Heart left ventricle (tissue), 16 donors: ENCODE results near the gene SPATA2L. TPM values are rescaled to one million over a fixed set of nuclear protein-coding genes. Genes with fewer than 3 reads are reported as not detected.
"Not testable (repeated sequence)": the region's sequence is repeated elsewhere in the genome, so short reads cannot be mapped to it uniquely, and the experiment has no call there.

ENCODE experiments used
- ATAC-seq, 4 donors: fragments of 200-7000 bp; cut with Tn5 transposase; one replicate each; pipeline ENCODE4 v1.9.1; 2020 to 2022; ENCODE audit warnings: moderate library complexity in 4 of 4, mild to moderate bottlenecking in 3 of 4, moderate number of reproducible peaks in 1 of 4
- DNase-seq, 5 donors: peaks; one replicate each; pipeline ENCODE4 v3.0.0-alpha.2; 2020
- H3K27ac ChIP-seq, 12 donors: fragments of 200-600 bp; sonication (generic) in 4 of 12; one replicate each; pipeline versions ENCODE4 v1.5.0 to v1.8.0; 2016 to 2022; ENCODE audit warnings: mild to moderate bottlenecking in 2 of 12
- H3K27me3 ChIP-seq, 9 donors: fragments of 200-600 bp; sonication (generic) in 2 of 9; one replicate each; pipeline versions ENCODE4 v1.5.1 to v1.8.0; 2016 to 2022; ENCODE audit warnings: mild to moderate bottlenecking in 3 of 9
- H3K36me3 ChIP-seq, 9 donors: fragments of 200-600 bp; sonication (generic) in 2 of 9; one replicate each; pipeline versions ENCODE4 v1.5.0 to v1.8.0; 2018 to 2022; ENCODE audit warnings: mild to moderate bottlenecking in 2 of 9
- H3K4me1 ChIP-seq, 12 donors: fragments of 200-600 bp; sonication (generic) in 4 of 12; one replicate each; pipeline versions ENCODE4 v1.5.0 to v1.8.0; 2016 to 2022; ENCODE audit warnings: mild to moderate bottlenecking in 3 of 12
- H3K4me3 ChIP-seq, 12 donors: fragments of 200-600 bp; sonication (generic) in 4 of 12; one replicate each; pipeline versions ENCODE4 v1.5.0 to v1.8.0; 2017 to 2022; ENCODE audit warnings: mild to moderate bottlenecking in 9 of 12, moderate library complexity in 4 of 12
- H3K9me3 ChIP-seq, 12 donors: fragments of 200-600 bp; sonication (generic) in 4 of 12; one replicate each; pipeline versions ENCODE4 v1.5.0 to v1.8.0; 2016 to 2022; ENCODE audit warnings: mild to moderate bottlenecking in 1 of 12
- POLR2A ChIP-seq, 2 donors: fragments of 450-650 bp; IDR thresholded peaks; one replicate each; pipeline ENCODE4 v1.6.1; 2017; ENCODE audit warnings: antibody characterized with exemption in 2 of 2, mild to moderate bottlenecking in 2 of 2, moderate library complexity in 2 of 2
- WGBS, 4 donors: extraction: QIAGEN DNeasy Blood & Tissue Kit in 2 of 4; methylation state at CpG; one replicate each; pipeline versions ENCODE4 v1.1.5 to v1.1.7; 2013 to 2018; 5-methylcytosine and 5-hydroxymethylcytosine counted together
- intact Hi-C, 10 donors: fragments of 100-400 bp; cut with DNase I; formaldehyde crosslinking; loops; one replicate each; pipeline versions ENCODE4 v1.11.1 to v1.14.2; 2022
- polyA plus RNA-seq, 2 donors: library from polyadenylated mRNA; stranded (reverse); fragments of 200-250 nt; gene quantifications; one replicate each; pipeline ENCODE4 v1.2.3, GENCODE V29; 2013
- total RNA-seq, 9 donors: library from RNA; depleted of rRNA in 2 of 9; stranded (reverse); fragments of >200 nt in 2 of 9; fragmentation: NEBNext Ultra II Directional in 3 of 9; extraction: Animal tissue kit (Norgen Biotek cat#: 25700) in 3 of 9; gene quantifications; one replicate each; pipeline versions ENCODE4 v1.1.0 to v1.2.4, GENCODE V29; 2016 to 2023
- TF ChIP-seq, protein P1 (sequence below), 12 donors: fragments of 200-600 bp; sonication (generic) in 4 of 12; IDR thresholded peaks; one replicate each; pipeline versions ENCODE4 v1.5.0 to v1.8.0; 2018 to 2022; ENCODE audit warnings: antibody characterized with exemption in 12 of 12, mild to moderate bottlenecking in 5 of 12
- donor health status: ischemic (EF 13 %, LVEDD 7.1; RV severe dilation, severe dysfunction).
- donor health status: healthy with polysubstance abuse.
- donor health status: DM: no; HTN: yes; CAD: no.
- donor health status: DM: no; HTN: no; CAD: no.
- donor health status: ischemic (EF 25% LVEDD 6.9; RV normal size, moderate dysfunction).
- donor health status: ischemic (EF 25% LVEDD 5.7; RV mildly dilated, moderate dysfunction).
- donor health status: healthy.
- donor health status: DM: yes; HTN: yes; CAD: no.
- donor health status: ischemic (EF 35%, LVEDD 5.7; RV mildly dilated, moderate dysfunction).
- donor health status: nonischemic (EF 11% LVEDD 7.7; RV severe dilation, severe dysfunction).
- donor health status: DM: yes; HTN: yes; CAD: no.
- donor health status: PGD.
- donor health status: ischemic (EF 29% LVEDD 5.4; RV normal size, mild dysfunction).
- donor health status: nonischemic (EF 23%, LVEDD 6.1; RV moderate dilation, normal function).

Gene SPATA2L
- total and polyA plus RNA-seq, 11 donors: 1.9 to 15.0 (median 4.0) TPM

DNA sequence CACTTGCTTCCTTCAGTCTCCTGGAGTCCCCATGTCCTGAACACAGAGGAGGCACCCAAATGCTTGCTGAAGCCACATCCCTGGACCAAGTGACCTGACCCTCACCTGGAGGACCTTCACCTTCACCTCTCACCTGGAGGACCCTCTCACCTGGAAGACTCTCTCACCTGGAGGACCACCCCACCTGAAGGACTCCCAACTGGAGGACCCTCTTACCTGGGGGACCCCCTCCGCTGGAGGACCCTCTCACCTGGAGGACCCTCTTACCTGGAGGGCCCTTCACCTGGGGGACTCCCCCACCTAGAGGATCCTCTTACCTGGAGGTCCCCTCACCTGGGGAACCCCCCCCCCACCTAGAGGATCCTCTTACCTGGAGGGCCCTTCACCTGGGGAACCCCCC lies 15.6 kb downstream of the SPATA2L start:
- DNase-seq (no peak), ATAC-seq (no peak)
- WGBS, 4 donors: 95 to 100% (median 99%) methylated on average over 1 of the region's 1 CpG
- Histone ChIP-seq H3K27ac (no peak overlapping the region), H3K9me3 (no peaks in the 10 kb centered on the region), H3K27me3 (no peaks in the 10 kb centered on the region), H3K36me3 (peaks cover 0 to 19% (median 4%) of the 10 kb centered on the region in 9 donors), H3K4me1 (peaks cover 0 to 16% (median 8%) of the 10 kb centered on the region in 12 donors), H3K4me3 (peak overlapping the region in 5 of 12 donors; percentile 66 to 86 (median 75))
- intact Hi-C loops: no loop called here
- TF ChIP-seq, protein P1, sequence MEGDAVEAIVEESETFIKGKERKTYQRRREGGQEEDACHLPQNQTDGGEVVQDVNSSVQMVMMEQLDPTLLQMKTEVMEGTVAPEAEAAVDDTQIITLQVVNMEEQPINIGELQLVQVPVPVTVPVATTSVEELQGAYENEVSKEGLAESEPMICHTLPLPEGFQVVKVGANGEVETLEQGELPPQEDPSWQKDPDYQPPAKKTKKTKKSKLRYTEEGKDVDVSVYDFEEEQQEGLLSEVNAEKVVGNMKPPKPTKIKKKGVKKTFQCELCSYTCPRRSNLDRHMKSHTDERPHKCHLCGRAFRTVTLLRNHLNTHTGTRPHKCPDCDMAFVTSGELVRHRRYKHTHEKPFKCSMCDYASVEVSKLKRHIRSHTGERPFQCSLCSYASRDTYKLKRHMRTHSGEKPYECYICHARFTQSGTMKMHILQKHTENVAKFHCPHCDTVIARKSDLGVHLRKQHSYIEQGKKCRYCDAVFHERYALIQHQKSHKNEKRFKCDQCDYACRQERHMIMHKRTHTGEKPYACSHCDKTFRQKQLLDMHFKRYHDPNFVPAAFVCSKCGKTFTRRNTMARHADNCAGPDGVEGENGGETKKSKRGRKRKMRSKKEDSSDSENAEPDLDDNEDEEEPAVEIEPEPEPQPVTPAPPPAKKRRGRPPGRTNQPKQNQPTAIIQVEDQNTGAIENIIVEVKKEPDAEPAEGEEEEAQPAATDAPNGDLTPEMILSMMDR (IDR thresholded peaks at IDR 0.05): no peak
- TF ChIP-seq POLR2A (IDR thresholded peaks at IDR 0.05): no peak

DNA sequence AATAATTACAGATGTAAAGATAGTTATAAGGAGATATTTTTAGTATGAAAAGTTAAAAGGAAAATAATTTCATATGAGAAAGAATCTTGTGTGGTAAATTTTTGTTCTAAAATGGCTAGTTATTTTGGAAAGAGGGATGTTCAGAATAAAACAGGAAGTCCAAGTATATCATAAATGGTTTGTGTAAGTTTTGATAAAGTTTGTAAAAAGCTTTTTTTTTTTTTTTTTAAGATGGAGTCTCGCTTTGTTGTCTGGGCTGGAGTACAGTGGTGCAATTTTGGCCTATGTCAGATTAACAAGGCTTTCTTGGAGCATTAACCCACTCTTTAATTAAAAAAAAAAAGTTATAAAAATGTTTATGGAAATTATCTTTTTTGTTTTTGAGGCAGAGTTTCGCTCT lies 23.2 kb downstream of the SPATA2L start:
- 94 to 99% (median 96%) methylated on average over 2 of the region's 2 CpGs for WGBS, 4 donors
- Histone ChIP-seq H3K4me3 (no peak overlapping the region), H3K27me3 (no peaks in the 10 kb centered on the region), H3K27ac (no peak overlapping the region), H3K36me3 (no peaks in the 10 kb centered on the region), H3K4me1 (no peaks in the 10 kb centered on the region), H3K9me3 (peaks cover 0 to 13% (median 0%) of the 10 kb centered on the region in 12 donors)
- no peak for DNase-seq
- ATAC-seq: no peak
- no peak for TF ChIP-seq POLR2A (IDR thresholded peaks at IDR 0.05)
- TF ChIP-seq, protein P1 (IDR thresholded peaks at IDR 0.05): no peak
- intact Hi-C loops: no loop called here

DNA sequence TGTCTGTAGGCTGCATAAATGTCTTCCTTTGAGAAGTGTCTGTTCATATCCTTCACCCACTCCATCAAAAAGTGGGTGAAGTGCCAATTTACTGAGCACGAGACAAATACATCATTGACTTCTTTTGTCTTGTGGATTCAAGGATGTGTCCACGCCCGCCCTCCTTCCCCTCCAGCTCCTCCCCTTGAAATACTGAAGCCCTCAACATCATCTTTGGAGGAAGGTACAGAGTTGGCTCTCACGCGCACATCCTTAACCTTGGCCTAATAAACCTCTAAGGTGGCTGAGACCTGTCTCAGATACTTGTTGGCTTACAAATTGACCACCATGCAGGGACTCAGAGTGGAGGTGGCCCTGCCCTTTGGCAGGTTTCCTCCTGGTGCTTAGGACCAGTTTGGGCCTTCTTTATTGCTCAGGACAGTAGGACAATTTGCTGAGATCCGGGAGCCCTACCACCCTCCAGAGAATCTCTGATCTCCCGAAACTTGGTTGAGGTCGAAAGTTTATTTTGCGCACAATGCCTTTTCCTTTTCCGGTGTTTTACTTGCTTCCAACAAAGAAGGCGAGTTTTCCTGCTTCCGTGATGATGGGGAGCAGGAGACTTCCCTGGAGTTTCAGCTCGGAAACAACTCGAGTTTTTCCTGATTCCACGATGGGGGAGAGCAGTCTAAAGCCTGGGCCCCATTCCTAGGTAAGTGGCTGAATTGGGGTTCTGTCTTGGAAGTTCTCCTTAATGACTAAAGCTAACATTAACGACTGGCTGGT lies 29.1 kb downstream of the SPATA2L start:
- no peak for TF ChIP-seq POLR2A (IDR thresholded peaks at IDR 0.05)
- TF ChIP-seq, protein P1 (IDR thresholded peaks at IDR 0.05): no peak
- Histone ChIP-seq H3K4me3 (peak overlapping the region in 5 of 12 donors; percentile 1 to 32 (median 14)), H3K4me1 (no peaks in the 10 kb centered on the region), H3K36me3 (no peaks in the 10 kb centered on the region), H3K9me3 (no peaks in the 10 kb centered on the region), H3K27ac (peak overlapping the region in 11 of 12 donors; percentile 19 to 85 (median 64)), H3K27me3 (no peaks in the 10 kb centered on the region)
- peak in 1 of 4 donors; percentile 69 for ATAC-seq
- WGBS, 4 donors: 71 to 80% (median 74%) methylated on average over 16 of the region's 16 CpGs
- no peak for DNase-seq
- intact Hi-C loops: no loop called here

DNA sequence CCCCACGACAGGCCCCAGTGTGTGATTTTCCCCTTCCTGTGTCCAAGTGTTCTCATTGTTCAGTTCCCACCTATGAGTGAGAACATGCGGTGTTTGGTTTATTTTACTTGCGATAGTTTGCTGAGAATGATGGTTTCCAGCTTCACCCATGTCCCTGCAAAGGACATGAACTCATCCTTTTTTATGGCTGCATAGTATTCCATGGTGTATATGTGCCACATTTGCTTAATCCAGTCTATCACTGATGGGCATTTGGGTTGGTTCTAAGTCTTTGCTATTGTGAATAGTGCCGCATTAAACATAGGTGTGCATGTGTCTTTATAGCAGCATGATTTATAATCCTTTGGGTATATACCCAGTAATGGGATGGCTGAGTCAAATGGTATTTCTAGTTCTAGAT lies 29.9 kb downstream of the SPATA2L start:
- H3K27me3 ChIP-seq, ATAC-seq, intact Hi-C loops, H3K4me1 ChIP-seq, H3K9me3 ChIP-seq, DNase-seq, H3K4me3 ChIP-seq, H3K36me3 ChIP-seq: not testable (repeated sequence)
- H3K27ac ChIP-seq: peak overlapping the region in 1 of 12 donors; percentile 14
- WGBS, 4 donors: 87 to 94% (median 92%) methylated on average over 4 of the region's 4 CpGs
